ENCODE results near the gene DHRS3. TPM values are rescaled to one million over a fixed set of nuclear protein-coding genes. Genes with fewer than 3 reads are reported as not detected.

Gene DHRS3
- total RNA-seq, 6 donors from 2014 or later = 84.9 to 154 (median 119) TPM

DNA sequence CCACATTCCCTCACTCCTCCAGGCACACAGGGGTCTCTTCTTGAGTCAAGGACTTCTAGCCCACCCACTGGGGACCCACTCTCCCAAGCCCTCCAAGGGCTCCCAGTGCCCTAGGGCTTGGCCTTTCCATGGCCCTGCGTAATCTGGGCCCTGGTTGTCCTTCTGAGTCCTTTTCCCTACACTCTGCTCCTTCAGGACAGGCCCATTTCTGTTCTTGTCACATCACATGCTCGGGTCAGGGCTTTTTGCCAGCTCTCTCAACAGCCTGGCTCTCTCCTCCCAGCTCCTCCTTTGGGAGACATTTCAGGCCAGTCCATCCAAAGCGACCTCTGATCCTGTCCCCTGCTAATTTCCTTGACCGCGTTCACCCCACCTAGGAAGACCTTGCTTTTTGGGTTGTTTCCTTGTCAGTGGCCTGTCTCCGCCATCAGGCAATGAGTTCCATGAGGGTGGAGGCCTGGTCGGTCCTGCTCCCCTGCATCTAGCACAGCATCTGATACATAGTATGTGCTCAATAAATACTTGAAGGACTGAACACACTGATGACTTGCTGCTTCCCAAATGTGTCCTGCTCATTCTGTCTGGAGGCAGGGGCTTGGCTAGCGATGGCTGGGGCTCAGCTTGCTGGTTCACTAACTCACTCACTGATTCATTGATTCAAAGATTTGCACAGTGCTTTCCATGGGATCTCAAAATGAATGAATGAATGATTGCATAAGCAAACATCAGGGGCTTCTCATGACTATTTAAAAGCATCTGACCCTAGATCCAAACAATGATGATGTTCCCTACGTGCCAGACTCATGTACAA lies 44.8 kb downstream of the DHRS3 start:
- 87 to 93% methylated on average over 9 of the region's 9 CpGs for WGBS, 2 donors
- no peak for DNase-seq
- ATAC-seq (ENCODE audit: low FRiP score in 2 of 2) = peak in 1 of 2 donors; percentile 5
- Histone ChIP-seq H3K4me1 (no peaks in the 10 kb centered on the region), H3K9me3 (no peaks in the 10 kb centered on the region), H3K27ac (no peak overlapping the region), H3K27me3 (no peaks in the 10 kb centered on the region), H3K36me3 (peaks cover 27 to 85% (median 61%) of the 10 kb centered on the region in 4 donors), H3K4me3 (no peak overlapping the region)
- TF ChIP-seq POLR2AphosphoS5 (IDR thresholded peaks at IDR 0.05) (no peak), EP300 (IDR thresholded peaks at IDR 0.05) (no peak), POLR2A (IDR thresholded peaks at IDR 0.05) (no peak)
- TF ChIP-seq, protein P1, sequence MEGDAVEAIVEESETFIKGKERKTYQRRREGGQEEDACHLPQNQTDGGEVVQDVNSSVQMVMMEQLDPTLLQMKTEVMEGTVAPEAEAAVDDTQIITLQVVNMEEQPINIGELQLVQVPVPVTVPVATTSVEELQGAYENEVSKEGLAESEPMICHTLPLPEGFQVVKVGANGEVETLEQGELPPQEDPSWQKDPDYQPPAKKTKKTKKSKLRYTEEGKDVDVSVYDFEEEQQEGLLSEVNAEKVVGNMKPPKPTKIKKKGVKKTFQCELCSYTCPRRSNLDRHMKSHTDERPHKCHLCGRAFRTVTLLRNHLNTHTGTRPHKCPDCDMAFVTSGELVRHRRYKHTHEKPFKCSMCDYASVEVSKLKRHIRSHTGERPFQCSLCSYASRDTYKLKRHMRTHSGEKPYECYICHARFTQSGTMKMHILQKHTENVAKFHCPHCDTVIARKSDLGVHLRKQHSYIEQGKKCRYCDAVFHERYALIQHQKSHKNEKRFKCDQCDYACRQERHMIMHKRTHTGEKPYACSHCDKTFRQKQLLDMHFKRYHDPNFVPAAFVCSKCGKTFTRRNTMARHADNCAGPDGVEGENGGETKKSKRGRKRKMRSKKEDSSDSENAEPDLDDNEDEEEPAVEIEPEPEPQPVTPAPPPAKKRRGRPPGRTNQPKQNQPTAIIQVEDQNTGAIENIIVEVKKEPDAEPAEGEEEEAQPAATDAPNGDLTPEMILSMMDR (IDR thresholded peaks at IDR 0.05) = no peak

GRCh38 chr1:12572522-12572921 lies 45.5 kb downstream of the DHRS3 start:
- ATAC-seq (ENCODE audit: low FRiP score in 2 of 2) (no peak), DNase-seq (no peak)
- no peaks in the 10 kb centered on the region for H3K27me3 ChIP-seq
- H3K4me3 ChIP-seq = no peak overlapping the region
- H3K9me3 ChIP-seq = no peaks in the 10 kb centered on the region
- H3K36me3 ChIP-seq = peaks cover 30 to 85% (median 61%) of the 10 kb centered on the region in 4 donors
- TF ChIP-seq EP300 (IDR thresholded peaks at IDR 0.05) (no peak), POLR2AphosphoS5 (IDR thresholded peaks at IDR 0.05) (no peak), POLR2A (IDR thresholded peaks at IDR 0.05) (no peak)
- TF ChIP-seq, protein P1 (IDR thresholded peaks at IDR 0.05) = no peak
- H3K27ac ChIP-seq = no peak overlapping the region
- no peaks in the 10 kb centered on the region for H3K4me1 ChIP-seq
- whole genome bisulfite sequencing, 2 donors = 90 to 94% methylated on average over 7 of the region's 7 CpGs

DNA sequence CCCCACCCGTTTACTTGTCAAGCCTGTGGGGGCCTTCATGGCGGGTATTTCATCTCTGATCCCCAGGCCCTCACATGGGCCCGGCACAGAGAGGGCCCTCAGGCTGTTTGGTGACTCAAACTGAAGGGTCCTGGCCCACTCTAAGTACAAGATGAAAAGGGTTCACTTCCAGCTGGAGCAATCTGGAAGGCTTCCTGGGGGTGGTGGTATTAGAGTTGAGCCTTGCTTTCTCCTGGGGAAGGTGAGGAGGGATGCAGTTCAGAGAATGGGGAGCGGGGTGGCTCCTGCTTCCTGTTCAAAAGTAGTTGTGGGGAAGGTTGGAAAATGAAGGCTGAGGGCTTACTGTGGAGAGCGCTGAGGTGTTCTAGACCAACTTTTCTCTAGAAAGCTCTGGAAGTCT lies 47.7 kb downstream of the DHRS3 start:
- ATAC-seq (ENCODE audit: low FRiP score in 2 of 2) (no peak), DNase-seq (no peak)
- Histone ChIP-seq H3K4me3 (no peak overlapping the region), H3K4me1 (peaks cover 1 to 5% (median 3%) of the 10 kb centered on the region in 4 donors), H3K9me3 (no peaks in the 10 kb centered on the region), H3K27ac (no peak overlapping the region), H3K36me3 (peaks cover 25 to 78% (median 61%) of the 10 kb centered on the region in 4 donors), H3K27me3 (no peaks in the 10 kb centered on the region)
- WGBS, 2 donors = 83 to 89% methylated on average over 5 of the region's 5 CpGs
- TF ChIP-seq POLR2A (IDR thresholded peaks at IDR 0.05) (no peak), EP300 (IDR thresholded peaks at IDR 0.05) (no peak), POLR2AphosphoS5 (IDR thresholded peaks at IDR 0.05) (no peak)
- TF ChIP-seq, protein P1 (IDR thresholded peaks at IDR 0.05) = no peak

DNA sequence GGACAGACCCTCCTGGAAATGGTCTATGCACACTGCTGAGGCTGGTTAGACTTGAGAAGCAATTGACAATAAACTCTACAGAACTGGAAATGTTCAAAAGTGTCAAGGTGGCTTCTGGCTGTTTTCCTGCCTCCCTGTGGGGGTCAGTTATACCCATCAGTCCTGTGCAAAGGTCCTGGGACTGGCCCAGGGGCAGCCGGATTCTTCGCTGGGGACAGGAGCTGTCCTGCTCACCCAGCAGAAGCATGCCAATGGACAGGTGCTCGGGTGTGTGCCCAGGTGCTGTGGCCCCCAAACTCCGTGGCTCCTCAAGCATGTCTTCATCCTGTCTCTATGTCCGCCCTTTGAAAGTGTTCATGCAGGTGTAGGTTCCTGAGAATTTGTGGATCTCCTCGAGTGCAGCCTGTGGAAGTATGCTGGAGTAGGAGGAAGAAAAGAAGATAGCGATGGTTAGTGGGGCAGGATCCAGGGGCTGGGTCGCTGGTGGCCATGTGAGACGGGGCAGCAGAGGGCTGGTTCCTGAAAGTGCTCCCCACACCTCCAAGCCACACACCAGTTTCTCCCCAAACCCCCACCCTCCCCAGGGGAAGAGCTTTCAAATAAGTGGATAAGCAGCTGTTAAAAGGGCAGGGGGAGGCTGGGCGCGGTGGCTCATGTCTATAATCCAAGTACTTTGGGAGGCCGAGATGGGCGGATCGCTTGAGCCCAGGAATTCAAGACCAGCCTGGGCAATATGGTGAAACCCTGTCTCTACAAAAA lies 49.8 kb downstream of the DHRS3 start:
- no peaks in the 10 kb centered on the region for H3K27me3 ChIP-seq
- no peak for ATAC-seq (ENCODE audit: low FRiP score in 2 of 2)
- no peak for DNase-seq
- peaks cover 0 to 14% (median 6%) of the 10 kb centered on the region in 4 donors for H3K9me3 ChIP-seq
- TF ChIP-seq EP300 (IDR thresholded peaks at IDR 0.05) = no peak
- no peak for TF ChIP-seq POLR2AphosphoS5 (IDR thresholded peaks at IDR 0.05)
- TF ChIP-seq, protein P1 (IDR thresholded peaks at IDR 0.05) = no peak
- TF ChIP-seq POLR2A (IDR thresholded peaks at IDR 0.05) = no peak
- H3K27ac ChIP-seq = no peak overlapping the region
- peaks cover 8 to 13% (median 11%) of the 10 kb centered on the region in 4 donors for H3K4me1 ChIP-seq
- H3K4me3 ChIP-seq = no peak overlapping the region
- WGBS, 2 donors = 93% methylated on average over 11 to 14 of the region's 14 CpGs
- peaks cover 20 to 57% (median 47%) of the 10 kb centered on the region in 4 donors for H3K36me3 ChIP-seq
